ENCODE data around the gene TMEM245. TPM values are rescaled to one million over a fixed set of nuclear protein-coding genes. Genes with fewer than 3 reads are reported as not detected.

Gene TMEM245
- total and polyA plus RNA-seq, 10 of the 15 experiments (the other 5 are each of a cell fraction or from before 2014, with no cell fraction given), result 7.4 to 36.1 (median 19.0) TPM

DNA sequence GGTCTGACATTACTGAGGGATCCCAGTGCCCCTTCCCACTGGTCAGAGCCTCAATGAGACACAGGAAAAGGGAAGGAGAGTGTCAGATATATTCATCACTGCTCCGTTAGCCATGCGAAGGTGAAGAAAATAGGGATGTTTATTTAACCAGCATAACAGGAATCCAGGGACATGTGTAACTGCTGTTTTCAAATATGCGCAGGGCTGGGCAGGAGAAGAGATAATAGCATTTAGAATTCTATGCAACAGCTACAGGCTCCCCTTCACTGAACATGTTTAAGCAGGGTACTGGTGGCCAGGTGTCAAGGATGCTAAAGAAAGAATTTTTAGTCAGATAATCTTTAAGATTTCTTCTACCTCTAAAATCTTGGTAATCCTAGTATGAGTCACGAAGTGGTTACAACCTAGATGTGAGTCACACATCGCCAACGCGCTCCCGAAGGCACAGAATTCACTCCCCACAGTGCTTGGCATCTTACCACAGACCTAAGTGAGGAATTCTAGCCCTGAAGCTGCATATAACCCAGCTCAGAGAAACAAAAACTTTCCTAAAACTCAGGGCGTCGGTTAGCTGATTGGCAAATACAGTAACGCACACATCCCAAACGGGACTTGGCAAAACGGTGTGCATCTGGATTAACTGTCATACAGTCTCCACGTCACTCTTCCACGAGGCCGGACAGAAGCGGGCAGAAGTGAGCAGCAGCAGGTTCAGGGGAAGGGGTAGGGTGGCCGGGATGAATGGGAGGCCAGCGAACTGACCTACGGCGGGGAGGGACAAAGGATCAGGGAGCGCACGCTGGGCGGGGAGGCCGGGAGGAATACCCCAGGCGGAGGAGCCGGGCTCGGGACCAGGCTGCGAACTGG lies 107.5 kb downstream of the TMEM245 start (continued):
- TF ChIP-seq, protein P1, sequence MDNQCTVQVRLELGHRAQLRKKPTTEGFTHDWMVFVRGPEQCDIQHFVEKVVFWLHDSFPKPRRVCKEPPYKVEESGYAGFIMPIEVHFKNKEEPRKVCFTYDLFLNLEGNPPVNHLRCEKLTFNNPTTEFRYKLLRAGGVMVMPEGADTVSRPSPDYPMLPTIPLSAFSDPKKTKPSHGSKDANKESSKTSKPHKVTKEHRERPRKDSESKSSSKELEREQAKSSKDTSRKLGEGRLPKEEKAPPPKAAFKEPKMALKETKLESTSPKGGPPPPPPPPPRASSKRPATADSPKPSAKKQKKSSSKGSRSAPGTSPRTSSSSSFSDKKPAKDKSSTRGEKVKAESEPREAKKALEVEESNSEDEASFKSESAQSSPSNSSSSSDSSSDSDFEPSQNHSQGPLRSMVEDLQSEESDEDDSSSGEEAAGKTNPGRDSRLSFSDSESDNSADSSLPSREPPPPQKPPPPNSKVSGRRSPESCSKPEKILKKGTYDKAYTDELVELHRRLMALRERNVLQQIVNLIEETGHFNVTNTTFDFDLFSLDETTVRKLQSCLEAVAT (IDR thresholded peaks at IDR 0.05), result no peak
- no peak for TF ChIP-seq HCFC1 (IDR thresholded peaks at IDR 0.05; ENCODE audit: low read length)
- TF ChIP-seq STAT1 (conservative IDR thresholded peaks at IDR 0.05), result no peak
- TF ChIP-seq, protein P2, sequence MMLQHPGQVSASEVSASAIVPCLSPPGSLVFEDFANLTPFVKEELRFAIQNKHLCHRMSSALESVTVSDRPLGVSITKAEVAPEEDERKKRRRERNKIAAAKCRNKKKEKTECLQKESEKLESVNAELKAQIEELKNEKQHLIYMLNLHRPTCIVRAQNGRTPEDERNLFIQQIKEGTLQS (IDR thresholded peaks at IDR 0.05; ENCODE audit: borderline replicate concordance, extremely low read depth, low read depth, low read length), result no peak
- TF ChIP-seq, protein P3, sequence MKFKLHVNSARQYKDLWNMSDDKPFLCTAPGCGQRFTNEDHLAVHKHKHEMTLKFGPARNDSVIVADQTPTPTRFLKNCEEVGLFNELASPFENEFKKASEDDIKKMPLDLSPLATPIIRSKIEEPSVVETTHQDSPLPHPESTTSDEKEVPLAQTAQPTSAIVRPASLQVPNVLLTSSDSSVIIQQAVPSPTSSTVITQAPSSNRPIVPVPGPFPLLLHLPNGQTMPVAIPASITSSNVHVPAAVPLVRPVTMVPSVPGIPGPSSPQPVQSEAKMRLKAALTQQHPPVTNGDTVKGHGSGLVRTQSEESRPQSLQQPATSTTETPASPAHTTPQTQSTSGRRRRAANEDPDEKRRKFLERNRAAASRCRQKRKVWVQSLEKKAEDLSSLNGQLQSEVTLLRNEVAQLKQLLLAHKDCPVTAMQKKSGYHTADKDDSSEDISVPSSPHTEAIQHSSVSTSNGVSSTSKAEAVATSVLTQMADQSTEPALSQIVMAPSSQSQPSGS (IDR thresholded peaks at IDR 0.05; ENCODE audit: low read length), result peak; percentile 60; the same call in 1 of the 2 replicates
- TF ChIP-seq, protein P4, sequence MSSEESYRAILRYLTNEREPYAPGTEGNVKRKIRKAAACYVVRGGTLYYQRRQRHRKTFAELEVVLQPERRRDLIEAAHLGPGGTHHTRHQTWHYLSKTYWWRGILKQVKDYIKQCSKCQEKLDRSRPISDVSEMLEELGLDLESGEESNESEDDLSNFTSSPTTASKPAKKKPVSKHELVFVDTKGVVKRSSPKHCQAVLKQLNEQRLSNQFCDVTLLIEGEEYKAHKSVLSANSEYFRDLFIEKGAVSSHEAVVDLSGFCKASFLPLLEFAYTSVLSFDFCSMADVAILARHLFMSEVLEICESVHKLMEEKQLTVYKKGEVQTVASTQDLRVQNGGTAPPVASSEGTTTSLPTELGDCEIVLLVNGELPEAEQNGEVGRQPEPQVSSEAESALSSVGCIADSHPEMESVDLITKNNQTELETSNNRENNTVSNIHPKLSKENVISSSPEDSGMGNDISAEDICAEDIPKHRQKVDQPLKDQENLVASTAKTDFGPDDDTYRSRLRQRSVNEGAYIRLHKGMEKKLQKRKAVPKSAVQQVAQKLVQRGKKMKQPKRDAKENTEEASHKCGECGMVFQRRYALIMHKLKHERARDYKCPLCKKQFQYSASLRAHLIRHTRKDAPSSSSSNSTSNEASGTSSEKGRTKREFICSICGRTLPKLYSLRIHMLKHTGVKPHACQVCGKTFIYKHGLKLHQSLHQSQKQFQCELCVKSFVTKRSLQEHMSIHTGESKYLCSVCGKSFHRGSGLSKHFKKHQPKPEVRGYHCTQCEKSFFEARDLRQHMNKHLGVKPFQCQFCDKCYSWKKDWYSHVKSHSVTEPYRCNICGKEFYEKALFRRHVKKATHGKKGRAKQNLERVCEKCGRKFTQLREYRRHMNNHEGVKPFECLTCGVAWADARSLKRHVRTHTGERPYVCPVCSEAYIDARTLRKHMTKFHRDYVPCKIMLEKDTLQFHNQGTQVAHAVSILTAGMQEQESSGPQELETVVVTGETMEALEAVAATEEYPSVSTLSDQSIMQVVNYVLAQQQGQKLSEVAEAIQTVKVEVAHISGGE (CRISPR knock-in tag; IDR thresholded peaks at IDR 0.05), result no peak
- no peak for TF ChIP-seq HDGF (IDR thresholded peaks at IDR 0.05)
- no peak for TF ChIP-seq NR2C1 (IDR thresholded peaks at IDR 0.05)
- TF ChIP-seq HDAC6 (IDR thresholded peaks at IDR 0.05; ENCODE audit: unreplicated experiment), result no peak
- TF ChIP-seq, protein P5, sequence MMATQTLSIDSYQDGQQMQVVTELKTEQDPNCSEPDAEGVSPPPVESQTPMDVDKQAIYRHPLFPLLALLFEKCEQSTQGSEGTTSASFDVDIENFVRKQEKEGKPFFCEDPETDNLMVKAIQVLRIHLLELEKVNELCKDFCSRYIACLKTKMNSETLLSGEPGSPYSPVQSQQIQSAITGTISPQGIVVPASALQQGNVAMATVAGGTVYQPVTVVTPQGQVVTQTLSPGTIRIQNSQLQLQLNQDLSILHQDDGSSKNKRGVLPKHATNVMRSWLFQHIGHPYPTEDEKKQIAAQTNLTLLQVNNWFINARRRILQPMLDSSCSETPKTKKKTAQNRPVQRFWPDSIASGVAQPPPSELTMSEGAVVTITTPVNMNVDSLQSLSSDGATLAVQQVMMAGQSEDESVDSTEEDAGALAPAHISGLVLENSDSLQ (IDR thresholded peaks at IDR 0.05), result no peak
- TF ChIP-seq ATF7 (IDR thresholded peaks at IDR 0.05; ENCODE audit: low read depth), result no peak
- TF ChIP-seq HDAC2 (IDR thresholded peaks at IDR 0.05), result no peak
- TF ChIP-seq BCL11A (IDR thresholded peaks at IDR 0.05; ENCODE audit: low read depth, low read length), result peak; percentile 61
- TF ChIP-seq, protein P6, sequence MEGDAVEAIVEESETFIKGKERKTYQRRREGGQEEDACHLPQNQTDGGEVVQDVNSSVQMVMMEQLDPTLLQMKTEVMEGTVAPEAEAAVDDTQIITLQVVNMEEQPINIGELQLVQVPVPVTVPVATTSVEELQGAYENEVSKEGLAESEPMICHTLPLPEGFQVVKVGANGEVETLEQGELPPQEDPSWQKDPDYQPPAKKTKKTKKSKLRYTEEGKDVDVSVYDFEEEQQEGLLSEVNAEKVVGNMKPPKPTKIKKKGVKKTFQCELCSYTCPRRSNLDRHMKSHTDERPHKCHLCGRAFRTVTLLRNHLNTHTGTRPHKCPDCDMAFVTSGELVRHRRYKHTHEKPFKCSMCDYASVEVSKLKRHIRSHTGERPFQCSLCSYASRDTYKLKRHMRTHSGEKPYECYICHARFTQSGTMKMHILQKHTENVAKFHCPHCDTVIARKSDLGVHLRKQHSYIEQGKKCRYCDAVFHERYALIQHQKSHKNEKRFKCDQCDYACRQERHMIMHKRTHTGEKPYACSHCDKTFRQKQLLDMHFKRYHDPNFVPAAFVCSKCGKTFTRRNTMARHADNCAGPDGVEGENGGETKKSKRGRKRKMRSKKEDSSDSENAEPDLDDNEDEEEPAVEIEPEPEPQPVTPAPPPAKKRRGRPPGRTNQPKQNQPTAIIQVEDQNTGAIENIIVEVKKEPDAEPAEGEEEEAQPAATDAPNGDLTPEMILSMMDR (IDR thresholded peaks at IDR 0.05 in 2 of 3, conservative IDR thresholded peaks at IDR 0.05 in 1 of 3; ENCODE audit: control insufficient read depth in 2 of 3, extremely low read depth in 1 of 3, insufficient read depth in 1 of 3, low read depth in 3 of 3, low read length in 3 of 3), result no peak
- TF ChIP-seq SPI1 (IDR thresholded peaks at IDR 0.05; ENCODE audit: borderline replicate concordance, insufficient read depth, low read depth, low read length), result no peak
- TF ChIP-seq JUND (IDR thresholded peaks at IDR 0.05; ENCODE audit: low read depth, low read length), result peak; percentile 66
- no peak for TF ChIP-seq SMC3 (IDR thresholded peaks at IDR 0.05; ENCODE audit: borderline replicate concordance, low read length)
